WTC11 (cell line): ENCODE data around the gene SRSF10. TPM values are rescaled to one million over a fixed set of nuclear protein-coding genes. Genes with fewer than 3 reads are reported as not detected.

Experiments used
- ATAC-seq: fragments of 200-7000 bp; cut with Tn5 transposase; 2 replicates; pipeline ENCODE4 v1.10.0; 2021; ENCODE audit warnings: mild to moderate bottlenecking, moderate library complexity
- CTCF ChIA-PET: fragments of 300-600 bp; sonication (Branson Sonifier 250); formaldehyde crosslinking; loops from one replicate; lab custom pipeline; 2021; ENCODE audit warnings: antibody characterized with exemption; lab: Charles Lee
- POLR2A ChIA-PET: fragments of 350-600 bp; sonication (Branson Sonifier 250); formaldehyde crosslinking; loops from one replicate; lab custom pipeline; 2021; ENCODE audit warnings: antibody characterized with exemption; lab: Charles Lee
- DNase-seq: peaks from one replicate; pipeline ENCODE4 v3.0.0; 2021; ENCODE audit warnings: low spot score
- H3K27ac Mint-ChIP-seq: 2 replicates; pipeline ENCODE4 v1.8.0; 2021; ENCODE audit warnings: mixed read lengths
- H3K27me3 Mint-ChIP-seq: 2 replicates; pipeline ENCODE4 v1.8.0; 2021; ENCODE audit warnings: low read depth, mild to moderate bottlenecking, moderate library complexity, mixed read lengths
- H3K36me3 Mint-ChIP-seq: 2 replicates; pipeline ENCODE4 v1.8.0; 2021; ENCODE audit warnings: mixed read lengths
- H3K4me1 Mint-ChIP-seq: 2 replicates; pipeline ENCODE4 v1.8.0; 2022; ENCODE audit warnings: mixed read lengths
- H3K4me3 Mint-ChIP-seq: 2 replicates; pipeline ENCODE4 v1.8.0; 2021; ENCODE audit warnings: mild to moderate bottlenecking, moderate library complexity, mixed read lengths
- H3K9me3 Mint-ChIP-seq: 2 replicates; pipeline ENCODE4 v1.8.0; 2021; ENCODE audit warnings: mixed read lengths
- CDX4 ChIP-seq: fragments of 250-450 bp; sonication (Bioruptor Pico); IDR thresholded peaks from 2 replicates; pipeline ENCODE4 v1.9.0; 2021; ENCODE audit warnings: moderate library complexity, mild to moderate bottlenecking, inconsistent platforms, borderline replicate concordance
- GRHL2 ChIP-seq: fragments of 250-450 bp; sonication (Bioruptor Pico); IDR thresholded peaks from 2 replicates; pipeline ENCODE4 v1.8.0; 2022; ENCODE audit warnings: mild to moderate bottlenecking, moderate library complexity; ENCODE audit not compliant: insufficient replicate concordance, severe bottlenecking
- GTF2I ChIP-seq: fragments of 250-450 bp; sonication (Bioruptor Pico); conservative IDR thresholded peaks from 2 replicates; pipeline ENCODE4 v1.4.0; 2021; ENCODE audit warnings: mild to moderate bottlenecking
- HMGA2 ChIP-seq: fragments of 250-450 bp; sonication (Bioruptor Pico); IDR thresholded peaks from 2 replicates; pipeline ENCODE4 v1.4.0; 2021; ENCODE audit warnings: mild to moderate bottlenecking, moderate library complexity
- JAZF1 ChIP-seq: fragments of 250-450 bp; sonication (Bioruptor Pico); IDR thresholded peaks from 2 replicates; pipeline ENCODE4 v1.9.0; 2021; ENCODE audit warnings: moderate library complexity, mild to moderate bottlenecking, inconsistent platforms
- MAX ChIP-seq: sonication (generic); formaldehyde crosslinking; IDR thresholded peaks from 2 replicates; pipeline ENCODE4 v1.8.0; 2022; ENCODE audit warnings: mild to moderate bottlenecking, missing genetic modification reagents
- NR2C2 ChIP-seq: sonication (generic); formaldehyde crosslinking; IDR thresholded peaks from 2 replicates; pipeline ENCODE4 v1.8.0; 2022; ENCODE audit warnings: mild to moderate bottlenecking, missing genetic modification reagents
- PRRX2 ChIP-seq: fragments of 250-450 bp; sonication (Bioruptor Pico); IDR thresholded peaks from 2 replicates; pipeline ENCODE4 v1.8.0; 2021; ENCODE audit warnings: mild to moderate bottlenecking
- SP1 ChIP-seq: sonication (generic); formaldehyde crosslinking; conservative IDR thresholded peaks from 2 replicates; pipeline ENCODE4 v1.8.1; 2022; ENCODE audit warnings: missing genetic modification reagents
- ZNF263 ChIP-seq: sonication (generic); formaldehyde crosslinking; IDR thresholded peaks from 2 replicates; pipeline ENCODE4 v1.8.1; 2022; ENCODE audit warnings: low read depth, mild to moderate bottlenecking, moderate library complexity, missing genetic modification reagents
- ZNF317 ChIP-seq: sonication (generic); formaldehyde crosslinking; IDR thresholded peaks from 2 replicates; pipeline ENCODE4 v1.8.1; 2023; ENCODE audit warnings: low read depth, mild to moderate bottlenecking, moderate library complexity, missing genetic modification reagents, borderline replicate concordance
- ZNF423 ChIP-seq: fragments of 250-450 bp; sonication (Bioruptor Pico); IDR thresholded peaks from 2 replicates; pipeline ENCODE4 v2.1.2; 2022; ENCODE audit warnings: mild to moderate bottlenecking, moderate library complexity
- total RNA-seq: library from RNA; stranded (reverse); gene quantifications from 3 replicates; pipeline ENCODE4 v1.2.3, GENCODE V29; 2021
- TF ChIP-seq, protein P1 (sequence below): fragments of 250-450 bp; sonication (Bioruptor Pico); IDR thresholded peaks from 2 replicates; pipeline ENCODE4 v1.9.0; 2021; ENCODE audit warnings: mild to moderate bottlenecking
- TF ChIP-seq, protein P2 (sequence below): fragments of 250-450 bp; sonication (Bioruptor Pico); IDR thresholded peaks from 2 replicates; pipeline ENCODE4 v1.9.0; 2021; ENCODE audit warnings: mild to moderate bottlenecking, borderline replicate concordance
- TF ChIP-seq, protein P3 (sequence below): fragments of 250-450 bp; sonication (Bioruptor Pico); IDR thresholded peaks from 2 replicates; pipeline ENCODE4 v1.8.0; 2021; ENCODE audit warnings: mild to moderate bottlenecking

The SRSF10 gene
- total RNA-seq, 1 experiment from 2014 or later: 163 TPM

DNA sequence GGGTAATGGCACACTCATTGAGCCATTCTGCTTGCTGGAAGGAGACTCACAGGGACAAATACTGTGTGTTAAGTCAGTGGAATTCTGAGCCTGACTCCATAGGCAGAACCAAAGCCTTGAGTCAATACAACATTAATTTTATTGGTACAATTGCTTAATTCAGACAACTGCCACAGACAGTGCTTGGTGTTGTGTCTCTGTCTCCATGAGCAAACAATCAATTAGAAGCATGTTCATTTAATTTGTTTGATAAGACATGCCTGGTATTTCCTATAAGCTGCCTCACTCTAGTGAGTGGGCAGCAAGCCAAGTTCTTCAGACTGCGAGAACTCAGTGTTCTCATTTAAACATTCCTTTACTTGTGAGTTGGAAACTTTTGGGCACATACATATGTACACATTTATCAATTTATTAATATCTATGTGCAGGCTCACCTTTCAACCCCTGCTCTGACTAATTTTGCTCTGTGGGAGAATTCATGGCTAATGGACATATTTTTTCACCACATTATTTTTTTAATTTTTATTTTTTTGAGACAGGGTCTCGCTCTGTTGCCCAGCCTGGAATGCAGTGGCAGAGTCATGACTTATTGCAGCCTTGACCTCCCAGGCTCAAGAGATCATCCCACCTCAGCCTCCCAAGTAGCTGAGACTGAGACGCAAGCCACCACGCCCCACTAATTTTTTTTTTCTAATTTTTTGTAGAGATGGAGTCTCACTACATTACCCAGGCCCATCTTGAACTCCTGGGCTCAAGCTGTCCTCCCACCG lies 4.5 kb upstream of the SRSF10 start (continued):
- TF ChIP-seq, protein P1, sequence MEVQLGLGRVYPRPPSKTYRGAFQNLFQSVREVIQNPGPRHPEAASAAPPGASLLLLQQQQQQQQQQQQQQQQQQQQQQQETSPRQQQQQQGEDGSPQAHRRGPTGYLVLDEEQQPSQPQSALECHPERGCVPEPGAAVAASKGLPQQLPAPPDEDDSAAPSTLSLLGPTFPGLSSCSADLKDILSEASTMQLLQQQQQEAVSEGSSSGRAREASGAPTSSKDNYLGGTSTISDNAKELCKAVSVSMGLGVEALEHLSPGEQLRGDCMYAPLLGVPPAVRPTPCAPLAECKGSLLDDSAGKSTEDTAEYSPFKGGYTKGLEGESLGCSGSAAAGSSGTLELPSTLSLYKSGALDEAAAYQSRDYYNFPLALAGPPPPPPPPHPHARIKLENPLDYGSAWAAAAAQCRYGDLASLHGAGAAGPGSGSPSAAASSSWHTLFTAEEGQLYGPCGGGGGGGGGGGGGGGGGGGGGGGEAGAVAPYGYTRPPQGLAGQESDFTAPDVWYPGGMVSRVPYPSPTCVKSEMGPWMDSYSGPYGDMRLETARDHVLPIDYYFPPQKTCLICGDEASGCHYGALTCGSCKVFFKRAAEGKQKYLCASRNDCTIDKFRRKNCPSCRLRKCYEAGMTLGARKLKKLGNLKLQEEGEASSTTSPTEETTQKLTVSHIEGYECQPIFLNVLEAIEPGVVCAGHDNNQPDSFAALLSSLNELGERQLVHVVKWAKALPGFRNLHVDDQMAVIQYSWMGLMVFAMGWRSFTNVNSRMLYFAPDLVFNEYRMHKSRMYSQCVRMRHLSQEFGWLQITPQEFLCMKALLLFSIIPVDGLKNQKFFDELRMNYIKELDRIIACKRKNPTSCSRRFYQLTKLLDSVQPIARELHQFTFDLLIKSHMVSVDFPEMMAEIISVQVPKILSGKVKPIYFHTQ (CRISPR knock-in tag): no peak
- no peak for TF ChIP-seq JAZF1
- TF ChIP-seq GTF2I (CRISPR knock-in tag): no peak

GRCh38 chr1:23980728-23981070 lies 572 bp upstream of the SRSF10 start:
- Mint-ChIP-seq H3K36me3 (peaks cover 27% of the 10 kb centered on the region), H3K4me3 (peak overlapping the region; percentile 91), H3K9me3 (no peaks in the 10 kb centered on the region), H3K4me1 (peaks cover 44% of the 10 kb centered on the region), H3K27ac (peak overlapping the region; percentile 99), H3K27me3 (no peaks in the 10 kb centered on the region)
- ChIA-PET CTCF (interaction anchor here (0.6 to 2.0 kb wide), 6 partner anchors 44 to 449 kb away, joined by 3 to 7 read pairs (median 3); partner anchors contain the start of gene E2F2), POLR2A (interaction anchor here (0.6 to 1.5 kb wide), 7 partner anchors 20 to 213 kb away, joined by 3 to 6 read pairs (median 4); partner anchors contain the start of gene PNRC2)
- ATAC-seq (peak; percentile 23), DNase-seq (no peak)
- TF ChIP-seq, protein P2, sequence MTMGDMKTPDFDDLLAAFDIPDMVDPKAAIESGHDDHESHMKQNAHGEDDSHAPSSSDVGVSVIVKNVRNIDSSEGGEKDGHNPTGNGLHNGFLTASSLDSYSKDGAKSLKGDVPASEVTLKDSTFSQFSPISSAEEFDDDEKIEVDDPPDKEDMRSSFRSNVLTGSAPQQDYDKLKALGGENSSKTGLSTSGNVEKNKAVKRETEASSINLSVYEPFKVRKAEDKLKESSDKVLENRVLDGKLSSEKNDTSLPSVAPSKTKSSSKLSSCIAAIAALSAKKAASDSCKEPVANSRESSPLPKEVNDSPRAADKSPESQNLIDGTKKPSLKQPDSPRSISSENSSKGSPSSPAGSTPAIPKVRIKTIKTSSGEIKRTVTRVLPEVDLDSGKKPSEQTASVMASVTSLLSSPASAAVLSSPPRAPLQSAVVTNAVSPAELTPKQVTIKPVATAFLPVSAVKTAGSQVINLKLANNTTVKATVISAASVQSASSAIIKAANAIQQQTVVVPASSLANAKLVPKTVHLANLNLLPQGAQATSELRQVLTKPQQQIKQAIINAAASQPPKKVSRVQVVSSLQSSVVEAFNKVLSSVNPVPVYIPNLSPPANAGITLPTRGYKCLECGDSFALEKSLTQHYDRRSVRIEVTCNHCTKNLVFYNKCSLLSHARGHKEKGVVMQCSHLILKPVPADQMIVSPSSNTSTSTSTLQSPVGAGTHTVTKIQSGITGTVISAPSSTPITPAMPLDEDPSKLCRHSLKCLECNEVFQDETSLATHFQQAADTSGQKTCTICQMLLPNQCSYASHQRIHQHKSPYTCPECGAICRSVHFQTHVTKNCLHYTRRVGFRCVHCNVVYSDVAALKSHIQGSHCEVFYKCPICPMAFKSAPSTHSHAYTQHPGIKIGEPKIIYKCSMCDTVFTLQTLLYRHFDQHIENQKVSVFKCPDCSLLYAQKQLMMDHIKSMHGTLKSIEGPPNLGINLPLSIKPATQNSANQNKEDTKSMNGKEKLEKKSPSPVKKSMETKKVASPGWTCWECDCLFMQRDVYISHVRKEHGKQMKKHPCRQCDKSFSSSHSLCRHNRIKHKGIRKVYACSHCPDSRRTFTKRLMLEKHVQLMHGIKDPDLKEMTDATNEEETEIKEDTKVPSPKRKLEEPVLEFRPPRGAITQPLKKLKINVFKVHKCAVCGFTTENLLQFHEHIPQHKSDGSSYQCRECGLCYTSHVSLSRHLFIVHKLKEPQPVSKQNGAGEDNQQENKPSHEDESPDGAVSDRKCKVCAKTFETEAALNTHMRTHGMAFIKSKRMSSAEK (CRISPR knock-in tag): peak; percentile 72; the same call in 1 of the 2 replicates
- TF ChIP-seq, protein P1 (CRISPR knock-in tag): peak; percentile 78; the same call in 1 of the 2 replicates
- no peak for TF ChIP-seq CDX4 (CRISPR knock-in tag)
- no peak for TF ChIP-seq HMGA2

DNA sequence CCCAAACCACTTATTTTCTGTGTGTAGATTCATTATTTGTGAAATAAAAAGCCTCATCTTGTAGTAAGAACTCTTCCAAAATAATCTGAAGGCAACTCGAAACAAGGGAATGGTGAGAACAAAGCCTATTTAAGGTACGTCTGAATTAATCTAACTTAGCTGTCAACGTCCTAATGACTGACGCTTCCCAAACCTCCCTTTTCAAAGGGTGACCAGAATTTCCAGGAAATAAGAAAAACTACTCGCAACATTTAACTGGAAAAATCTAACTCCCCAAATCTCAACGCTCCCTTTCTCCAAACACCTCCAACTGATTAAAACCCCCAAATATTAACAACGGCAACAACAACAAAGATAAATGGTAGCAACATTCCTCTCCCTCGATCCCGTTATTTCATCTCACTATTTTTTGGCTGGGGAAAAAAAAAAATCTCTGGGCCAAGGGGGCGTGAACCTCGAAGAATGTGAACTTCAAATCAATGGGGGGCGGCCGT lies 693 bp downstream of the SRSF10 start:
- no peaks in the 10 kb centered on the region for H3K9me3 Mint-ChIP-seq
- no peaks in the 10 kb centered on the region for H3K27me3 Mint-ChIP-seq
- peak overlapping the region; percentile 89 for H3K27ac Mint-ChIP-seq
- no peak for ATAC-seq
- peaks cover 34% of the 10 kb centered on the region for H3K36me3 Mint-ChIP-seq
- H3K4me3 Mint-ChIP-seq: peak overlapping the region; percentile 91
- ChIA-PET POLR2A (interaction anchor here (1.0 to 1.5 kb wide), 3 partner anchors 19 to 172 kb away, joined by 3 to 4 read pairs (median 4); no protein-coding TSS in a partner anchor), CTCF (interaction anchor here (0.5 to 2.0 kb wide), 3 partner anchors 43 to 209 kb away, joined by 3 to 6 read pairs (median 3); no protein-coding TSS in a partner anchor)
- H3K4me1 Mint-ChIP-seq: peaks cover 51% of the 10 kb centered on the region
- no peak for TF ChIP-seq ZNF263 (CRISPR knock-in tag)
- no peak for TF ChIP-seq GRHL2 (CRISPR knock-in tag)
- TF ChIP-seq, protein P3, sequence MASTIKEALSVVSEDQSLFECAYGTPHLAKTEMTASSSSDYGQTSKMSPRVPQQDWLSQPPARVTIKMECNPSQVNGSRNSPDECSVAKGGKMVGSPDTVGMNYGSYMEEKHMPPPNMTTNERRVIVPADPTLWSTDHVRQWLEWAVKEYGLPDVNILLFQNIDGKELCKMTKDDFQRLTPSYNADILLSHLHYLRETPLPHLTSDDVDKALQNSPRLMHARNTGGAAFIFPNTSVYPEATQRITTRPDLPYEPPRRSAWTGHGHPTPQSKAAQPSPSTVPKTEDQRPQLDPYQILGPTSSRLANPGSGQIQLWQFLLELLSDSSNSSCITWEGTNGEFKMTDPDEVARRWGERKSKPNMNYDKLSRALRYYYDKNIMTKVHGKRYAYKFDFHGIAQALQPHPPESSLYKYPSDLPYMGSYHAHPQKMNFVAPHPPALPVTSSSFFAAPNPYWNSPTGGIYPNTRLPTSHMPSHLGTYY: no peak; the same call in 1 of the 2 replicates
- TF ChIP-seq ZNF317: no peak
- TF ChIP-seq JAZF1: no peak
- TF ChIP-seq SP1 (CRISPR knock-in tag): no peak
- TF ChIP-seq ZNF423 (CRISPR knock-in tag): no peak
- no peak for TF ChIP-seq NR2C2 (CRISPR knock-in tag)
- TF ChIP-seq MAX: no peak
- no peak for TF ChIP-seq PRRX2 (CRISPR knock-in tag)
- DNase-seq: no peak
